C4-2B (cell line): ENCODE measurements around the gene LRPAP1.

Experiments used
- H3K27ac ChIP-seq: fragments of 450-650 bp; 2 replicates; pipeline ENCODE4 v1.5.1; 2017
- CTCF ChIP-seq: fragments of 450-650 bp; conservative IDR thresholded peaks from 2 replicates; pipeline ENCODE4 v1.5.1; 2017; ENCODE audit warnings: mild to moderate bottlenecking
- ZFX ChIP-seq: fragments of 450-650 bp; IDR thresholded peaks from 2 replicates; pipeline ENCODE4 v1.6.1; 2017

The LRPAP1 gene

GRCh38 chr4:3466691-3467600 is 65.3 kb downstream of the LRPAP1 start:
- TF ChIP-seq CTCF (no peak), ZFX (no peak)
- H3K27ac ChIP-seq, result no peak overlapping the region

GRCh38 chr4:3465698-3466671 is 66.2 kb downstream of the LRPAP1 start:
- TF ChIP-seq CTCF (no peak; the same call in 1 of the 2 replicates), ZFX (no peak)
- no peak overlapping the region for H3K27ac ChIP-seq

- no peak overlapping the region for H3K27ac ChIP-seq
- no peak for TF ChIP-seq ZFX
Observed at GRCh38 chr4:3464911-3465697, 67.1 kb downstream of the LRPAP1 start.

GRCh38 chr4:3464349-3464905 is 67.8 kb downstream of the LRPAP1 start:
- TF ChIP-seq ZFX (no peak), CTCF (no peak)
- no peak overlapping the region for H3K27ac ChIP-seq

- TF ChIP-seq CTCF (no peak), ZFX (no peak)
- H3K27ac ChIP-seq, result peak overlapping the region; percentile 1; the same call in 1 of the 2 replicates
Observed at GRCh38 chr4:3463556-3464348, 68.5 kb downstream of the LRPAP1 start.

GRCh38 chr4:3462790-3463415 is 69.3 kb downstream of the LRPAP1 start, which contains the start of gene DOK7:
Gene DOK7 (plus strand): TSS chr4:3463306. CDS start chr4:3463376, 70 bp downstream.
- no peak for TF ChIP-seq ZFX
- no peak for TF ChIP-seq CTCF
- peak within 1 kb of the TSS; percentile 62 for H3K27ac ChIP-seq
